Progenitor cell of endocrine pancreas (in vitro differentiated cells): ENCODE data around the gene ANKRD18A. TPM values are rescaled to one million over a fixed set of nuclear protein-coding genes. Genes with fewer than 3 reads are reported as not detected.
"Not testable (repeated sequence)": the region's sequence is repeated elsewhere in the genome, so short reads cannot be mapped to it uniquely, and the experiment has no call there.

Source experiments
- DNase-seq: peaks from one replicate; pipeline ENCODE4 v3.0.0; 2021; ENCODE audit warnings: low spot score; ENCODE audit not compliant: unreplicated experiment
- H3K27ac Mint-ChIP-seq: 2 replicates; pipeline ENCODE4 v1.8.0; 2021; ENCODE audit warnings: mild to moderate bottlenecking, moderate library complexity, mixed read lengths
- H3K27me3 Mint-ChIP-seq: 2 replicates; pipeline ENCODE4 v1.8.0; 2021; ENCODE audit warnings: mixed read lengths
- H3K36me3 Mint-ChIP-seq: 2 replicates; pipeline ENCODE4 v1.8.0; 2022; ENCODE audit warnings: mixed read lengths; ENCODE audit not compliant: insufficient read depth
- H3K4me1 Mint-ChIP-seq: 2 replicates; pipeline ENCODE4 v1.8.0; 2021; ENCODE audit warnings: low read depth, mixed read lengths
- H3K4me3 Mint-ChIP-seq: 2 replicates; pipeline ENCODE4 v1.8.0; 2021; ENCODE audit warnings: low read depth, mild to moderate bottlenecking, moderate library complexity, mixed read lengths
- H3K9me3 Mint-ChIP-seq: 2 replicates; pipeline ENCODE4 v1.8.0; 2021; ENCODE audit warnings: low read depth, mixed read lengths
- CTCF ChIP-seq: fragments of 200-600 bp; sonication (generic); IDR thresholded peaks from one replicate; pipeline ENCODE4 v1.5.0; 2021; ENCODE audit warnings: antibody characterized with exemption, mild to moderate bottlenecking; ENCODE audit not compliant: unreplicated experiment
- total RNA-seq: library from RNA; stranded (reverse); gene quantifications from 2 replicates; pipeline ENCODE4 v1.2.1, GENCODE V29; 2021

Gene ANKRD18A
- total RNA-seq, 1 donor from 2014 or later = 2.2 TPM

GRCh38 chr9:38622951-38623350, 2.6 kb upstream of the ANKRD18A start:
- H3K27me3 Mint-ChIP-seq = peaks cover 37% of the 10 kb centered on the region
- no peak overlapping the region for H3K27ac Mint-ChIP-seq
- DNase-seq = no peak
- H3K9me3 Mint-ChIP-seq = peaks cover 8% of the 10 kb centered on the region
- peaks cover 4% of the 10 kb centered on the region for H3K4me1 Mint-ChIP-seq
- peak overlapping the region; percentile 71 for H3K4me3 Mint-ChIP-seq
- peaks cover 6% of the 10 kb centered on the region for H3K36me3 Mint-ChIP-seq
- TF ChIP-seq CTCF = no peak

- no peak for DNase-seq
- peaks cover 8% of the 10 kb centered on the region for H3K9me3 Mint-ChIP-seq
- peaks cover 41% of the 10 kb centered on the region for H3K27me3 Mint-ChIP-seq
- peaks cover 4% of the 10 kb centered on the region for H3K4me1 Mint-ChIP-seq
- H3K27ac Mint-ChIP-seq = peak overlapping the region; percentile 81
- H3K4me3 Mint-ChIP-seq = peak overlapping the region; percentile 71
- TF ChIP-seq CTCF = no peak
- peaks cover 6% of the 10 kb centered on the region for H3K36me3 Mint-ChIP-seq
Measured at GRCh38 chr9:38622288-38622674, 1.9 kb upstream of the ANKRD18A start.

- Mint-ChIP-seq H3K4me1 (peaks cover 4% of the 10 kb centered on the region), H3K9me3 (peaks cover 8% of the 10 kb centered on the region), H3K27ac (peak overlapping the region; percentile 81), H3K36me3 (peaks cover 6% of the 10 kb centered on the region), H3K4me3 (peak overlapping the region; percentile 87), H3K27me3 (peaks cover 42% of the 10 kb centered on the region)
- no peak for TF ChIP-seq CTCF
- peak; percentile 41 for DNase-seq
Measured at GRCh38 chr9:38621434-38622287, 1.3 kb upstream of the ANKRD18A start.

- H3K27ac Mint-ChIP-seq = peak overlapping the region; percentile 80
- no peak for DNase-seq
- peaks cover 5% of the 10 kb centered on the region for H3K4me1 Mint-ChIP-seq
- H3K4me3 Mint-ChIP-seq = peak overlapping the region; percentile 87
- H3K9me3 Mint-ChIP-seq = peaks cover 8% of the 10 kb centered on the region
- H3K27me3 Mint-ChIP-seq = peaks cover 46% of the 10 kb centered on the region
- no peak for TF ChIP-seq CTCF
- H3K36me3 Mint-ChIP-seq = peaks cover 6% of the 10 kb centered on the region
Measured at GRCh38 chr9:38619556-38620447, 594 bp downstream of the ANKRD18A start.

GRCh38 chr9:38598029-38598745, 22.2 kb downstream of the ANKRD18A start:
- not testable (repeated sequence) for H3K27ac Mint-ChIP-seq, H3K4me1 Mint-ChIP-seq, H3K4me3 Mint-ChIP-seq

GRCh38 chr9:38595117-38595516, 25.3 kb downstream of the ANKRD18A start:
- H3K36me3 Mint-ChIP-seq, DNase-seq, H3K27ac Mint-ChIP-seq, H3K9me3 Mint-ChIP-seq, H3K27me3 Mint-ChIP-seq, H3K4me1 Mint-ChIP-seq, H3K4me3 Mint-ChIP-seq: not testable (repeated sequence)

More at GRCh38 chr9:38598029-38598745, 22.2 kb downstream of the ANKRD18A start:
- not testable (repeated sequence) for H3K36me3 Mint-ChIP-seq, H3K9me3 Mint-ChIP-seq, DNase-seq, H3K27me3 Mint-ChIP-seq

- H3K4me3 Mint-ChIP-seq, H3K27ac Mint-ChIP-seq, H3K9me3 Mint-ChIP-seq, DNase-seq, H3K4me1 Mint-ChIP-seq, H3K36me3 Mint-ChIP-seq, H3K27me3 Mint-ChIP-seq: not testable (repeated sequence)
Measured at GRCh38 chr9:38591346-38592063, 28.9 kb downstream of the ANKRD18A start.

GRCh38 chr9:38583765-38584164, 36.6 kb downstream of the ANKRD18A start:
- H3K27ac Mint-ChIP-seq, H3K27me3 Mint-ChIP-seq, H3K4me3 Mint-ChIP-seq, H3K36me3 Mint-ChIP-seq, DNase-seq, H3K9me3 Mint-ChIP-seq, H3K4me1 Mint-ChIP-seq: not testable (repeated sequence)
